Liver (tissue), 9 donors: Measurements from ENCODE around the gene L2HGDH. TPM values are rescaled to one million over a fixed set of nuclear protein-coding genes. Genes with fewer than 3 reads are reported as not detected.

Experiments used
- DNase-seq: peaks from one replicate; pipeline ENCODE4 v3.0.0-alpha.2; 2017; ENCODE audit warnings: low spot score
- H3K27ac ChIP-seq, 2 donors: one replicate each; pipeline ENCODE4 v1.7.0; 2013; ENCODE audit warnings: inconsistent platforms in 2 of 2, low read length in 2 of 2, control low read depth in 1 of 2, low read depth in 1 of 2, mild to moderate bottlenecking in 1 of 2
- H3K27me3 ChIP-seq, 4 donors: one replicate each; pipeline versions ENCODE4 v1.6.1 to v1.7.0; 2013; ENCODE audit warnings: low read length in 3 of 4, inconsistent platforms in 1 of 4, mild to moderate bottlenecking in 1 of 4, moderate library complexity in 1 of 4; ENCODE audit not compliant: control insufficient read depth in 4 of 4, insufficient read depth in 4 of 4
- H3K36me3 ChIP-seq, 4 donors: one replicate each; pipeline versions ENCODE4 v1.6.1 to v1.7.0; 2013; ENCODE audit warnings: low read length in 3 of 4, mild to moderate bottlenecking in 3 of 4, low read depth in 1 of 4, moderate library complexity in 1 of 4; ENCODE audit not compliant: control insufficient read depth in 4 of 4, insufficient read depth in 3 of 4
- H3K4me1 ChIP-seq, 4 donors: one replicate each; pipeline versions ENCODE4 v1.6.1 to v1.7.0; 2013; ENCODE audit warnings: low read length in 3 of 4, mild to moderate bottlenecking in 3 of 4, moderate library complexity in 1 of 4; ENCODE audit not compliant: control insufficient read depth in 4 of 4, insufficient read depth in 4 of 4
- H3K4me3 ChIP-seq, 3 donors: one replicate each; pipeline versions ENCODE4 v1.6.1 to v1.7.0; 2013; ENCODE audit warnings: low read length in 3 of 3, control low read depth in 1 of 3, low read depth in 1 of 3, mild to moderate bottlenecking in 1 of 3
- H3K9ac ChIP-seq, 2 donors: one replicate each; pipeline ENCODE4 v1.7.0; 2013; ENCODE audit warnings: low read length in 2 of 2, mild to moderate bottlenecking in 2 of 2, moderate library complexity in 2 of 2, control low read depth in 1 of 2, low read depth in 1 of 2
- H3K9me3 ChIP-seq, 4 donors: one replicate each; pipeline versions ENCODE4 v1.6.1 to v1.7.0; 2013; ENCODE audit warnings: low read length in 3 of 4; ENCODE audit not compliant: control insufficient read depth in 4 of 4
- ATF3 ChIP-seq: IDR thresholded peaks from 2 replicates; pipeline ENCODE4 v1.6.1; 2016; ENCODE audit warnings: antibody characterized with exemption
- CTCF ChIP-seq: fragments of 150-350 bp; IDR thresholded peaks from 2 replicates; pipeline ENCODE4 v1.5.1; 2017; ENCODE audit warnings: improper control_type of control experiment, low read depth, low read length; ENCODE audit not compliant: missing input control
- EGR1 ChIP-seq, 2 donors: IDR thresholded peaks; 2 replicates each; pipeline ENCODE4 v1.6.1; 2016 to 2018; ENCODE audit warnings: antibody characterized with exemption in 2 of 2, low read depth in 2 of 2
- FOXA1 ChIP-seq: IDR thresholded peaks from 2 replicates; pipeline ENCODE4 v1.6.1; 2016; ENCODE audit warnings: antibody characterized with exemption
- FOXA2 ChIP-seq: IDR thresholded peaks from 2 replicates; pipeline ENCODE4 v1.6.1; 2016; ENCODE audit warnings: antibody characterized with exemption
- GABPA ChIP-seq, 2 donors: IDR thresholded peaks in 1 of 2; conservative IDR thresholded peaks in 1 of 2; 2 replicates each; pipeline ENCODE4 v1.6.1; 2016; ENCODE audit warnings: antibody characterized with exemption in 2 of 2, mild to moderate bottlenecking in 1 of 2, moderate library complexity in 1 of 2
- HNF4A ChIP-seq, 2 donors: conservative IDR thresholded peaks; 2 replicates each; pipeline ENCODE4 v1.6.1; 2016; ENCODE audit warnings: antibody characterized with exemption in 2 of 2, mild to moderate bottlenecking in 2 of 2
- HNF4G ChIP-seq: IDR thresholded peaks from 2 replicates; pipeline ENCODE4 v1.6.1; 2016; ENCODE audit warnings: antibody characterized with exemption
- JUND ChIP-seq, 2 donors: IDR thresholded peaks; 2 replicates each; pipeline ENCODE4 v1.6.1; 2016; ENCODE audit warnings: antibody characterized with exemption in 2 of 2
- MAX ChIP-seq: IDR thresholded peaks from 2 replicates; pipeline ENCODE4 v1.6.1; 2016; ENCODE audit warnings: antibody characterized with exemption
- RAD21 ChIP-seq, 2 donors: IDR thresholded peaks; 2 replicates each; pipeline ENCODE4 v1.6.1; 2016; ENCODE audit warnings: antibody characterized with exemption in 2 of 2, mild to moderate bottlenecking in 2 of 2
- REST ChIP-seq: IDR thresholded peaks from 2 replicates; pipeline ENCODE4 v1.6.1; 2016; ENCODE audit warnings: antibody characterized with exemption, mild to moderate bottlenecking
- RXRA ChIP-seq, 2 donors: IDR thresholded peaks; 2 replicates each; pipeline ENCODE4 v1.6.1; 2017 to 2018; ENCODE audit warnings: antibody characterized with exemption in 2 of 2, mild to moderate bottlenecking in 1 of 2
- SP1 ChIP-seq: IDR thresholded peaks from 2 replicates; pipeline ENCODE4 v1.6.1; 2018; ENCODE audit warnings: antibody characterized with exemption, mild to moderate bottlenecking
- TAF1 ChIP-seq: conservative IDR thresholded peaks from 2 replicates; pipeline ENCODE4 v1.6.1; 2016; ENCODE audit warnings: antibody characterized with exemption, mild to moderate bottlenecking
- YY1 ChIP-seq: IDR thresholded peaks from 2 replicates; pipeline ENCODE4 v1.6.1; 2016; ENCODE audit warnings: antibody characterized with exemption, mild to moderate bottlenecking
- ZBTB33 ChIP-seq: IDR thresholded peaks from 2 replicates; pipeline ENCODE4 v1.6.1; 2016; ENCODE audit warnings: antibody characterized with exemption
- WGBS: extraction: QIAGEN DNeasy Blood & Tissue Kit; methylation state at CpG from one replicate; pipeline ENCODE4 v1.1.7; 2013; 5-methylcytosine and 5-hydroxymethylcytosine counted together
- polyA plus RNA-seq, 2 donors: library from polyadenylated mRNA; stranded (reverse) in 1 of 2; unstranded in 1 of 2; fragments of 200-250 nt in 1 of 2; fragments of >200 nt in 1 of 2; fragmentation: Nextera tagmentation in 1 of 2; extraction: Ambion mirVana in 1 of 2; gene quantifications; one replicate each; pipeline versions ENCODE4 v1.2.1 to v1.2.3, GENCODE V29; 2013 to 2015
- total RNA-seq, 2 donors: library from RNA; depleted of rRNA; stranded (reverse); fragments of >200 nt; gene quantifications; one replicate each; pipeline ENCODE4 v1.2.3, GENCODE V29; 2014
- donor health status: healthy.
- donor health status: healthy.
- donor health status: healthy.
- donor health status: healthy.
- donor health status: healthy.

Gene L2HGDH
- total and polyA plus RNA-seq, 4 donors: 3.8 to 9.0 (median 5.4) TPM

GRCh38 chr14:50342221-50343078 lies 30.4 kb upstream of the L2HGDH start (continued):
- TF ChIP-seq ATF3 (no peak), GABPA (IDR thresholded peaks at IDR 0.05 in 1 of 2, conservative IDR thresholded peaks at IDR 0.05 in 1 of 2) (peak in 1 of 2 donors; percentile 42), EGR1 (IDR thresholded peaks at IDR 0.05; ENCODE audit: low read depth in 2 of 2) (no peak), MAX (peak; percentile 62), SP1 (peak; percentile 54), JUND (IDR thresholded peaks at IDR 0.05) (no peak)

- no peak overlapping the region for H3K27ac ChIP-seq
- H3K4me1 ChIP-seq: peaks cover 0 to 10% (median 4%) of the 10 kb centered on the region in 4 donors
- H3K9ac ChIP-seq: no peak overlapping the region
- 92% methylated on average over 9 of the region's 9 CpGs for WGBS
- DNase-seq: no peak
- H3K4me3 ChIP-seq: no peak overlapping the region
- no peaks in the 10 kb centered on the region for H3K36me3 ChIP-seq
- H3K27me3 ChIP-seq: no peaks in the 10 kb centered on the region
- no peaks in the 10 kb centered on the region for H3K9me3 ChIP-seq
- no peak for TF ChIP-seq CTCF
- no peak for TF ChIP-seq HNF4A (conservative IDR thresholded peaks at IDR 0.05)
- no peak for TF ChIP-seq FOXA2
- no peak for TF ChIP-seq ATF3
- TF ChIP-seq JUND (IDR thresholded peaks at IDR 0.05): no peak
- TF ChIP-seq FOXA1: no peak
- TF ChIP-seq RXRA (IDR thresholded peaks at IDR 0.05): no peak
- no peak for TF ChIP-seq HNF4G
- no peak for TF ChIP-seq RAD21 (IDR thresholded peaks at IDR 0.05)
- TF ChIP-seq YY1: no peak
- no peak for TF ChIP-seq REST
- no peak for TF ChIP-seq ZBTB33
- no peak for TF ChIP-seq TAF1
- no peak for TF ChIP-seq GABPA (IDR thresholded peaks at IDR 0.05 in 1 of 2, conservative IDR thresholded peaks at IDR 0.05 in 1 of 2)
These were observed 28.9 kb upstream of the L2HGDH start for GRCh38 chr14:50340963-50341362.
